ENCODE measurements around the gene PLIN4.
"Not testable (repeated sequence)": the region's sequence is repeated elsewhere in the genome, so short reads cannot be mapped to it uniquely, and the experiment has no call there.

PLIN4 gene, protein sequence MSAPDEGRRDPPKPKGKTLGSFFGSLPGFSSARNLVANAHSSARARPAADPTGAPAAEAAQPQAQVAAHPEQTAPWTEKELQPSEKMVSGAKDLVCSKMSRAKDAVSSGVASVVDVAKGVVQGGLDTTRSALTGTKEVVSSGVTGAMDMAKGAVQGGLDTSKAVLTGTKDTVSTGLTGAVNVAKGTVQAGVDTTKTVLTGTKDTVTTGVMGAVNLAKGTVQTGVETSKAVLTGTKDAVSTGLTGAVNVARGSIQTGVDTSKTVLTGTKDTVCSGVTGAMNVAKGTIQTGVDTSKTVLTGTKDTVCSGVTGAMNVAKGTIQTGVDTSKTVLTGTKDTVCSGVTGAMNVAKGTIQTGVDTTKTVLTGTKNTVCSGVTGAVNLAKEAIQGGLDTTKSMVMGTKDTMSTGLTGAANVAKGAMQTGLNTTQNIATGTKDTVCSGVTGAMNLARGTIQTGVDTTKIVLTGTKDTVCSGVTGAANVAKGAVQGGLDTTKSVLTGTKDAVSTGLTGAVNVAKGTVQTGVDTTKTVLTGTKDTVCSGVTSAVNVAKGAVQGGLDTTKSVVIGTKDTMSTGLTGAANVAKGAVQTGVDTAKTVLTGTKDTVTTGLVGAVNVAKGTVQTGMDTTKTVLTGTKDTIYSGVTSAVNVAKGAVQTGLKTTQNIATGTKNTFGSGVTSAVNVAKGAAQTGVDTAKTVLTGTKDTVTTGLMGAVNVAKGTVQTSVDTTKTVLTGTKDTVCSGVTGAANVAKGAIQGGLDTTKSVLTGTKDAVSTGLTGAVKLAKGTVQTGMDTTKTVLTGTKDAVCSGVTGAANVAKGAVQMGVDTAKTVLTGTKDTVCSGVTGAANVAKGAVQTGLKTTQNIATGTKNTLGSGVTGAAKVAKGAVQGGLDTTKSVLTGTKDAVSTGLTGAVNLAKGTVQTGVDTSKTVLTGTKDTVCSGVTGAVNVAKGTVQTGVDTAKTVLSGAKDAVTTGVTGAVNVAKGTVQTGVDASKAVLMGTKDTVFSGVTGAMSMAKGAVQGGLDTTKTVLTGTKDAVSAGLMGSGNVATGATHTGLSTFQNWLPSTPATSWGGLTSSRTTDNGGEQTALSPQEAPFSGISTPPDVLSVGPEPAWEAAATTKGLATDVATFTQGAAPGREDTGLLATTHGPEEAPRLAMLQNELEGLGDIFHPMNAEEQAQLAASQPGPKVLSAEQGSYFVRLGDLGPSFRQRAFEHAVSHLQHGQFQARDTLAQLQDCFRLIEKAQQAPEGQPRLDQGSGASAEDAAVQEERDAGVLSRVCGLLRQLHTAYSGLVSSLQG (N-terminal part only)

DNA sequence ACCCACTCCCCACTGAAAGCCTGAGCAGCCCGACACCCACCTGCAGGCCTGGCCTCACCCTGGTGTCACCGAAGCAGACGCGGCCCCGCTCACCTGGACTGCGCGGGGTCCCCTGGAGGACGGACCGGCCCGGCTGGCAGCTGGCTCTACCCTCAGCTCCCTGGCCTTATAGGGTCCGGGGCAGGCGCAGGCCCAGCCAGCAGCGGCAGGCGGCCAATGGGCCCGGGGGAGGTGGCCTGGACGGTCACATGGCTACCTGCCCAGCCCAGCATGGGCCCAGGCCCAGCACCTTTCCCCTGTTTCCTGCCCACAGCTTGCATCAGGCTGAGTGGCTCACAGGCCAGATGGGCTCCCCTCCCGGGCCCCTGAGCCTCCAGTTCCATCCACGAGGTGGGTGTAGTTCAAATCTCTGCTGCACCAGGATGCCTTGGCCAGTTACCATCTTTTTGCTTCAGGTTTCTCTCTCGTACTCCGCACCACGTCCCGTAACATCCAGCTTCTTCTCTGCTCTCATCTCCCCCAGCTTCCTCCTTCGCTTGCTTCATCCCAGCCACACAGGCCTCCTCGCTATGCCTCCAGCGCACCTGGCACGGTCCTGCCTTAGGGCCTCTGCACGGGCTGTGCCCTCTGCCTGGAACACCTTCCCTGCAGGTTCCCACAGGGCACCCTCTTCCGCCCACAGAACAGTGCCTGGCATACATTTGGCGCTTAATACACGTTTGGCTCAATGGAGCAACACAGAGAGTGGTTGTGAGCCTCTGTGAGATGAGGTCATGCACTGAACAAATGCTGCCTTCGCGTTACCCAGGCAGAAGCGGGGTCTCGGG, at the start of gene PLIN4:
Gene PLIN4, minus strand, starts transcription at position 142 of the 827 bp plus-strand sequence. CDS start 214 bp downstream, outside the sequence.
- DNase-seq (ENCODE audit: low read depth, low spot score), result no peak
- H3K27ac ChIP-seq, result peak within 1 kb of the TSS; percentile 75

DNA sequence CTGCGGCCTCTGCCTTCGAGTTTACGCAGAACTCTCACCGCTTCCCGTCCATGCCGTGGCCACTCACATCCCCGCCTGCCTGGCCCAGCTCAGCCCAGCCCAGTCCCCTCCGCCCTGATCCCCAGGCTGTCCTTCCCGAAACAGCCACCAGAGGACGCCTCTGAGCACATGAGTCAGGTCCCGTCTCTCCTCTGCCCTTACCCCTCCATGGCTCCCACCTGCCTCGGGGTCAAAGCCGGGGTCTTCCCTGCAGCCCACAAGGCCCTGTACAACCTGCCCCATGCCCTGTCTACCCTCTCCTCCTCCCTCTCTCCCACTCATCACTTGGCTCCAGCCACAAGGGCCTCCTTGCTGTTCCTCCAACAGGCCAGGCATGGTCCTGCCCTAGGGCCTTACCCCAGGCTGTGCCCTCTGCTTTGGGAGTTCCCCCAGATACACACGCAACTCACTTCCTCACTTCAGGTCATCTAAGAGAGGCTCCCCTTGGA, 49.3 kb upstream of the PLIN4 start:
- no peak for DNase-seq (ENCODE audit: low read depth, low spot score)
- no peak overlapping the region for H3K27ac ChIP-seq

DNA sequence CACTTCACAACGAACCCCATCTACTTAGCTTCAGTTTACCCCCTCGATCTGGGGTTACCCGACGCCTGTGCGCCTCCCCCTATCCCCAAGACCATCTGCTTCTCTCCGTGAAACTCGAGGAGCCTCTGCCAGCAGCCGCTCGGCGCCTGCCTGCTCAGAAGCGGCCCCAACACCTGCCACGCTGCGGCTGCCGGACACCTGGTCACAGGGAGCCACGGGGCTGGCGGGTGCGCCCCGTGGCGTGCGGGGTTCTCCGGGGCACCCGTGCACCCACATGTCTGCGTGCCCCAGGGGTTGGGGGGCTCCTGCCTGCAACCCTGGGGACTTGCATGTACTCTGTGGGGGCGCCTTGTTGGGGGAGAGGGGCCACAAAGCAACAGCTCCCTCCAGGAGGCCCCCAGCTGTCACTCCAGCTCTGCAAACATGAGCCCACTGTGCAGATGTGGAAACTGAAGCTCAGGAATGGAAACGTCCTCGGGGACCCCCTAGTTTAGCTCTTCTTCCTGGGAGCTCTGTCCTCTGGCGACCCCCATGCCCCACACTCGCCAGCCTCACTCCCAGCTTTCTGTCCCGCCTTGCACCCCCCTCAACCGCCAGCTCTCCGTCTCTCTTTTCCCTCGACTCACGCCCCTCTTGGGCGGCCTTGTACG, 48.2 kb upstream of the PLIN4 start:
- no peak for DNase-seq (ENCODE audit: low read depth, low spot score)
- H3K27ac ChIP-seq, result no peak overlapping the region

DNA sequence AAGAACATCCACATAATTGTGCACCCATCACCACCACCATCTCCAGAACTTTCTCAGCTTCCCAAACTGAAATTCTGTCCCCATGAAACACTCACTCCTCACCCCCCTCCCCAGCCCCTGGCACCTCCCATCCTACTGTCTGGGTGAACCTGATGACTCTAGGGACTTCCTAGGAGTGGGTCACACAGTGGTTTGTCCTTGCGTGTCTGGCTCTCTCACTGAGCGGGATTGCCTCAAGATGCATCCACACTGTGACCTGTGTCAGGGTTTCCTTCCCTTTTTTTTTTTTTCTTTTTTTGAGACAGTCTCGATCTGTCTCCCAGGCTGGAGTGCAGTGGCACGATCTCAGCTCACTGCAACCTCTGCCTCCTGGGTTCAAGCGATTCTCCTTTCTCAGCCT, 45.3 kb upstream of the PLIN4 start:
- DNase-seq (ENCODE audit: low read depth, low spot score); H3K27ac ChIP-seq: not testable (repeated sequence)

DNA sequence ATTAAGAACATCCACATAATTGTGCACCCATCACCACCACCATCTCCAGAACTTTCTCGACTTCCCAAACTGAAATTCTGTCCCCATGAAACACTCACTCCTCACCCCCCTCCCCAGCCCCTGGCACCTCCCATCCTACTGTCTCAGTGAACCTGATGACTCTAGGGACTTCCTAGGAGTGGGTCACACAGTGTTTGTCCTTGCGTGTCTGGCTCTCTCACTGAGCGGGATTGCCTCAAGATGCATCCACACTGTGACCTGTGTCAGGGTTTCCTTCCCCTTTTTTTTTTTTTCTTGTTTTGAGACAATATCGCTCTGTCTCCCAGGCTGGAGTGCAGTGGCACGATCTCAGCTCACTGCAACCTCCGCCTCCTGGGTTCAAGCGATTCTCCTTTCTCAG, 43.8 kb upstream of the PLIN4 start:
- H3K27ac ChIP-seq; DNase-seq (ENCODE audit: low read depth, low spot score): not testable (repeated sequence)

DNA sequence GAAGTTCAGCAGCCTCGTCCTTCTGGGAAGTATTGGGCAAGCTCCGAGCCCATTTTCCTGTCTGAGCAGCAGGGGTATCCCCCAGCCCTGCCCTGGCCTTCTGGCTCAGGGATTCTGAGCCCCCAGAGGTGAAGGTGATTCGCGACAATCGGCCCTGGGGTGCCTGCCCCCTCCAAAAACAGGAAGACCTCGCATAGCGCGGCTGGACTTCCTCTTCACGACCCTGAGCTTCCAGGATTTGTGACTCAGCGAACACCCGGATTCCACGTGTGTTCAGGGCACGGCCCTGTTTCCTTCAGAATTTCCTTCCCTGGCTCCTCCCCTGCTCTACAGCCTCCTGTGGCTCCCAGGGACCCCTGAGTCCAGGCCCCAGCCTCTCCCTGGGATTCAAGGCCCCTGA, 41.3 kb upstream of the PLIN4 start, which contains the start of gene SEMA6B:
Gene SEMA6B, minus strand, starts transcription at position 116 of the 400 bp plus-strand sequence. CDS start 1,227 bp downstream, outside the sequence.
- H3K27ac ChIP-seq, result no peak within 1 kb of the TSS
- no peak for DNase-seq (ENCODE audit: low read depth, low spot score)

DNA sequence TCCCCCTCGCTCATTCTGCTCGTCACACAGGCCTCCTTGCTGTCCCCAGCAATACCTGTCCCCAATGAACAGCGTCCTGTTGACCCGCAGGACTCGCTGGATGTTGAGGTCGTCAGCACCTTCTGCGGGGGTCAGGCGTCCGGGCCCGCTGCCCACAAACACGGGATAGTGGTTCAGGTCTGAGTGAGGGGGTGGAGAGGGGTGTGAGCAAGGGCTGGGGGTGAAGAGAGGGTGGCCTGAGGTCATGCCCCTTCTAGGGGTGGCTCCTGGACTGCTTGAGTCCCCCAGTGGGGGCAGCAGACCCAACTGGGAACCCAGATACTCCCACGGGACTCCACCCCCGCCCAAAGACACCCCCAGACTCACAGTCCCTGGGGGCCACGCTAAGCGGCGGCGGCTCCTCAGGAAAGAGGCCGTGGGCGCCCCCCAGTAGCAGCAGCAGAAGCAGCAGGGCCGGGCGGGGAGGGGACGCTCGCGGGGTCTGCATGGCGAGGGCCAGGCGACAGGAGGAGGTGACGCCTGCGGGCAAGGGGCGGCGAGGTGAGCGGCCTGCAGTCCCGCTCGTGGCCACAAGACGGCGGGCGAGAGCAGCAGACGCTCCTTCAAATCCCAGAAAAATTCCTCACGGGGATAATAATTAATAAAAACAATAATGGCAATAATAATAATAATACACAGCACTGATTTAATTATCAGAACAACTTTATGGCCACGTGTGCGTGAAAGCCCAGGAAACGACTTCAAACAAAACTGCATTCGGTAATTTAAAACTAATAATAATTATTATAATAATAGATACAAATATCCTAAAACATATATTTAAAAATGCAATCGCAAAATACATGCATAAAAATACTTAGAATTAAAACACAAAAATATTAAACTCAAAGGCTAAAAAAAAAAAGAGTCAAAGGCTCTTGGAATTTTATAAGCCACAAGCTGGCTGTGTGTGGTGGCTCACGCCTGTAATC, 40.0 kb upstream of the PLIN4 start:
- H3K27ac ChIP-seq, result no peak overlapping the region
- DNase-seq (ENCODE audit: low read depth, low spot score), result no peak

DNA sequence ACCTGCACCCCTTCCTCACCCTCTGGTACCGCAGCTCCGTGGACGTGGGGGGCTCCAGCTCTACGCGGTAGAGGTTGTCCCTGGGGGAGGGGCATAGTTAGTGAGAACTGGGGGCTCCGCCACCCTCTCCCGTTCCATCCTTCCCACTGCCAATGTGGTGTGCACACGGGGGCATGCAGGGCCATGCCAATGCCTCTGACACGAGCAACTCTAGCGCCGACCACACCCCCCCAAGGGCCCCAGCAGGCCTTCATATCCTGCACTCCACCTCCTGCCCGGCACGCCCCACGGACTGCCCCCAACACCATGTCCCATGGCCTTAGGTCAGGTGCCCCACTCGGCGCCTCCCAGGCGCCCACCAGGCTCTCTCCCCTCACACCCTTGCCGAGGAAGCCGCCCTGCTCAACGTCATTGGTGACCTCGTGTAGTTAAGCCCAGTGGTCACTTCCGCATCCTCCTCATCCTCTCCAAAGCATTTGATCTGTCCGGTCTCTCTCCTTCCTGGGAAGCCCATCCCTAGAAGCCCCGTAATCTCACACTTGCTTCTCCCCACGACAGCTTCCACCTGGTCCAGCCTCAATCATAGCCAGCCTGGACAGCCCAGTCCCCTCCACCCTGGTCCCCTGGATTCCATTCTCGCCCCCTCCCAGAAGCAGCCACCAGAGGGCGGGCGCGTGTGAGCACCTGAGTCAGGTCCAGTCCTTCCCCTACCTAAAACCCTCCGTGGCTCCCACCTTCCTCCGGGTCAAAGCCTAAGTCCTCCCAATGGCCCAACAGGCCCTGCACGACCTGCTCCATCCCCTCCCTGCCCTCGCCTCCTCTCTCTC, 39.1 kb upstream of the PLIN4 start:
- H3K27ac ChIP-seq, result no peak overlapping the region
- no peak for DNase-seq (ENCODE audit: low read depth, low spot score)

DNA sequence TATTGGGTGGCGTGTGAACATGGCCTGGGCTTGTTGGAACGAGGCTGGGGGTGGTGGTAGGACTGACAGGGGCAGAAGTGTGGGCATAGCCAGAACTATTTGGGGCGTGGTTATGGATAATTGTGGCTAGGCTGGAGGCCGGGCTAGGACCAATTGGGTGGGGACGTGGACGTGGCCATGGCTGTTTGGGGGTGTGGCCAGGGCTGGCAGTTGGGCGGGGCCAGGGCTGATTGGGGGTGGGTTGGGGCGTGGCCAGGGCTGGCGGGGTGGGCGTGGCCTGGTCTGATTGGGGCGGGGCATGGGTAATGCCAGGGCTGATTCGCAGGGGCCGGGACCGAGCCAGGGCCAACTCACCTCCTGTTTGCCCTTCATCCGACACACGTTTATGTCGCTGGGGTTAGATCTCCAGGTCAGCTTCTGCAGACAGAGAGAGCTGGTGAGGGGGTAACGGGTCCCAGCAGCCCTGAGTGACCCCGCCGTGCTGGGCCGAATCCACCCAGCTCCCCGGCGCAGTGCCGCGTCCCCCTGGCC, 38.4 kb upstream of the PLIN4 start:
- DNase-seq (ENCODE audit: low read depth, low spot score), result no peak
- no peak overlapping the region for H3K27ac ChIP-seq

DNA sequence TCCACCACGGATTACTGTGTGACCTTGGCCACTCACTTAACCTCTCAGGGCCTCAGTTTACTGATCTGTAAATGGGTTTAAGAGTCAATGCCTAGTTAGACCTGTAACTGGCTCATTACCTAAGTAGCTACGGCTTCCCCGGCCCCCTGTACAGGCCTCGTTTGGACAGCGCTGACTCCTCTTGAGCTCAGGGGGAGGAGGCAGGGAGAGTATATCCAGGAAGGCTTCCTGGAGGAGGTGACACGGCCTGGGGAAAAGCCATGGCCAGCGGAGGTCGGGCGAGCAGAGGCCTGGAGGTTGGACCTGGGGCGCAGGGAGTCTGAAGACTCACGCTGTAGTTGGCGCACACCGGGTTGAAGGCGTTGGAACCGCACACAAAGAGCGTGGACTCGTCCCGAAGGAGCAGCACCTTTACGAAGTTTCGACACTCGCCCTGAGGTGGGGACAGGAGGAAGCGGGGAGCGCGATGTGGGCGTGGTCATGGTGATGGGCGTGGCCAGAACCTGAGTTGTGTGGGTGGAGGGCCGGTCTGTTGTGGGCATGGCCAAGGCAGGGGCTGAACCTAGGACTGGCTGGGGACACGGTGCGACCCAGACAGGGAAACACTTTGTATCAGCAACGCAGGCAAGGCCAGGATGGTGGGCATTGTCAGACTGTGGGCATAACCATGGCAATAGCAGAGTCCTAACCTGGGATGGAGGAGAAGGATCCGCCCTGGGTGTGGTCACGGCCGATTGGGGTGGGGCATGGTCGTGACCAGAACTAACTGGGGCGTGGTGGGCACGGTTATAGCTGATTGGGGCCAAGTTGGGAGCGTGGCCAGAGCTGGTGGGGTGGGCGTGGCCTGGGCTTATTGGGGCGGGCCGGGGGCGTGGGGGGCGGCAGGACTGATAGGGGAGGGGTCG, 37.6 kb upstream of the PLIN4 start:
- H3K27ac ChIP-seq, result no peak overlapping the region
- DNase-seq (ENCODE audit: low read depth, low spot score), result no peak

DNA sequence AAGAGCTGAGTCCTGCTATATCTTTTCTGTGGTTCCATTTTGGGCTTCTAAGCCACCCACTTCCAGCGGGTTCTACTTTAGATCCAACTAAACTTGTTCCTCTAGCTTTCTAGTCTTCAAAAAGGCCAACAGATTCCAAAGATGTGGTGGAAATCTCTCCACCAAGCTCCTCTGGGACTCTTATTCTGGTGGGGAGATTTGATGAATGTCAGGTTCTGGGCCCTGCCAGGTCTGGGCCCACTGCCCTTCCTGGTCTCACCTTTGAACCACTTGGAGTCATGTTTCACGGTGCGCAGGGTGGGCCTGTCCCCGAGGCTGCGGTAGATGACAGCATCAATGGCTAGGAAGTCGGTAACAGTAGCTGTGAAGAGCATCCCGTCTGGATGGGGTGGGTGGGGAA, 36.4 kb upstream of the PLIN4 start:
- no peak for DNase-seq (ENCODE audit: low read depth, low spot score)
- H3K27ac ChIP-seq, result no peak overlapping the region

DNA sequence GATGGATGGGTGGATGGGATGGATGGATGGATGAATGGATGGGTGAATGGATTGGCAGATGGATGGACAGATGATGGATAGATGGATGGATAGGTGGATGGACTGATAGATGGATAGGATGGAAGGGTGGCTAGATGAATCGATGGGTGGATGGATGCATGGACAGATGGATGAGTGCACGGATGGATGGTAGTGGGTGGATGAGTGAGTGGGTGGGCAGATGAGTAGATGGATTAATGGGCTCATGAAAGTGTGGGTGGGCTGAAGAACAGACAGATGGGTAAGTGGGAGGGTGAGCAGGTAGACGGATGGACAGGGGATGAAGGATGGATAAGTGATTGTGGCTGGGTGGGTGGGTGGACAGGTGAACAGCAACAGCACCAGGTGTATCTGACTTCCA, 35.5 kb upstream of the PLIN4 start:
- DNase-seq (ENCODE audit: low read depth, low spot score), result no peak
- H3K27ac ChIP-seq, result no peak overlapping the region

DNA sequence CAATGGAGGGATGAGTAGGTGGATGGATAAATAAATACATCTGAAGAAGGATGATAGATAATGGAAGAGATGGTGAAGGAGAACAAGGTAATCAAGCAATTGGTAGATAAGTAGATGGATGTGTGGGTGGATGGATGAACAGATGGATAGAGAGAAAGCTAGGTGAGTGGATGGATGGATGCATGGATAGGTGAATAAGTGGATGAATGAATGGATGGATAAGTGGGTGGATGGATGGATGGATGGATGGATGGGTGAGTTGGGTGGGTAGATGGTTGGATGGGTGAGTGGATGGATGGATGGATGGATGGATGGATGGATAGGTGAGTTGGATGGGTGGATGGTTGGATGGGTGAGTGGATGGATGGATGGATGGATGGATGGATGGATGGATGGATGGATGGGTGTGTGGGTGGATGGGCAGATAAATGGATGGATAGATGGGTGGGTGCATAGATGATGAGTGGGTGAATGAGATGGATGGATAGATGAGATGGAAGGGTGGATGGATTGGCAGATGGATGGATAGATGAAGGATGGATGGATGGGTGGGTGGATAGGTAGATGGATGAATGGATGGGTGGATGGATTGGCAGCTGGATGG, 34.9 kb upstream of the PLIN4 start:
- DNase-seq (ENCODE audit: low read depth, low spot score), result no peak
- no peak overlapping the region for H3K27ac ChIP-seq

DNA sequence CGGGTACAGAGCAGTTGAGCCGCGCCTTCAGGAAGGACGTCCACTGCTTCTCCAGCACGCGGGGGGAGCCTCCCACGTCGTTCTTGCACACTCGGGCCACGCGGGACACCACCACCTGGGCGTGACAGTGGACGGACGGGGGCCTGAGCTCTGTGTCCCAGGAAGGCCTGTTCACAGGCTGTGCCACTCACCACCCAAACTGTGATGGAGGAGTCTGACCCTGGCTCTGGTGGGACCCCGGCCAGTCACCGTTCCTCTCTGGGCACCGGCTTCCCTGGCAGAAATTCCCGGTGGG, 34.2 kb upstream of the PLIN4 start:
- no peak for DNase-seq (ENCODE audit: low read depth, low spot score)

DNA sequence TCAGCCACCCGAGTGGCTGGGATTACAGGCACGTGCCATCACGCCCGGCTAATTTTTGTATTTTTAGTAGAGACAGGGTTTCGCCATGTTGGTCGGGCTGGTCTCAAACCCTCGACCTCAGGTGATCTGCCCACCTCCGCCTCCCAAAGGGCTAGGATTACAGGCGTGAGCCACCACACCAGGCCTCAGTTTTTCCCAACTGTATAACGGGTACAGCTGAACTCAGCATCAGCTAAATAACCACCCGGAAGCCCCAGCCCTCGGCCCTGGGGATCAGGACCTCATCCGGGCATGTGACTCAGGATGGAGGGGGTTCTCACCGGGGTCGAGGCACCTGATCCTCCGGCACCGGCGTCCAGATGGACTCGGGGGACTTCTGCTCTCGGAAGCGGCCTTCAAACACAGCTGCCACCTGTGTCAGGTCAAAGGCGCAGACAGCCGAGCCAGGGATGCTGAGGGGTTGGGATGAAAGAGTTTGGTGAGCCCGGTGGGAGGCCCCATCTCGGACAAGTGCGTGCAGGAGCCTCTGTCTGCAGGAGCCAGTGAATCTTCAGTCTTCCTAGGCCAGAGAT, 32.3 kb upstream of the PLIN4 start:
- H3K27ac ChIP-seq, result no peak overlapping the region
- no peak for DNase-seq (ENCODE audit: low read depth, low spot score)

More for the DNA sequence above, 34.2 kb upstream of the PLIN4 start:
- H3K27ac ChIP-seq, result no peak overlapping the region
